Naive thymus-derived CD4-positive, alpha-beta T cell (primary cell): ENCODE measurements around the gene DIAPH1. TPM values are rescaled to one million over a fixed set of nuclear protein-coding genes. Genes with fewer than 3 reads are reported as not detected.

Source experiments
- ATAC-seq: fragments of 150-1000 bp; cut with Tn5 transposase; 2 replicates; pipeline ENCODE4 v1.10.0; 2021; ENCODE audit warnings: mild to moderate bottlenecking, moderate library complexity
- CTCF ChIA-PET: fragments of 350-600 bp; sonication (Branson Sonifier 250); formaldehyde crosslinking; loops from one replicate; lab custom pipeline; 2021; ENCODE audit warnings: antibody characterized with exemption; lab: Charles Lee
- POLR2A ChIA-PET: fragments of 350-600 bp; sonication (Branson Sonifier 250); formaldehyde crosslinking; loops from one replicate; lab custom pipeline; 2021; ENCODE audit warnings: antibody characterized with exemption, inconsistent platforms; lab: Charles Lee
- DNase-seq, 9 donors: peaks; one replicate each; pipeline versions ENCODE4 v3.0.0 to v3.0.0-alpha.2; 2020 to 2022; ENCODE audit warnings: mixed read lengths in 1 of 9
- H3K27ac ChIP-seq: one replicate; pipeline ENCODE4 v1.7.0; 2013; ENCODE audit warnings: mild to moderate bottlenecking, low read depth, low read length, moderate library complexity
- H3K27me3 ChIP-seq, 2 donors: one replicate each; pipeline ENCODE4 v1.7.0; 2013; ENCODE audit warnings: low read length in 2 of 2, mild to moderate bottlenecking in 2 of 2, moderate library complexity in 2 of 2; ENCODE audit not compliant: control insufficient read depth in 2 of 2, insufficient read depth in 2 of 2
- H3K36me3 ChIP-seq, 3 experiments: 1 replicate in 2 of 3; 2 replicates in 1 of 3; pipeline ENCODE4 v1.7.0; 2013; ENCODE audit warnings: low read length in 3 of 3, mild to moderate bottlenecking in 3 of 3, moderate library complexity in 1 of 3; ENCODE audit not compliant: insufficient read depth in 3 of 3, control insufficient read depth in 2 of 3
- H3K4me1 ChIP-seq, 2 donors: one replicate each; pipeline ENCODE4 v1.7.0; 2013; ENCODE audit warnings: low read length in 2 of 2, mild to moderate bottlenecking in 2 of 2, moderate library complexity in 1 of 2; ENCODE audit not compliant: control insufficient read depth in 2 of 2, insufficient read depth in 2 of 2
- H3K4me3 ChIP-seq: 2 replicates; pipeline ENCODE4 v1.7.0; 2013; ENCODE audit warnings: mild to moderate bottlenecking, low read length
- H3K9me3 ChIP-seq, 3 experiments: 1 replicate in 2 of 3; 2 replicates in 1 of 3; pipeline ENCODE4 v1.7.0; 2013; ENCODE audit warnings: low read length in 3 of 3; ENCODE audit not compliant: control insufficient read depth in 2 of 3
- H3K27ac Mint-ChIP-seq, 9 donors: one replicate each; pipeline ENCODE4 v1.8.0; 2020 to 2022; ENCODE audit warnings: mixed read lengths in 9 of 9, mild to moderate bottlenecking in 8 of 9, moderate library complexity in 5 of 9, inconsistent platforms in 2 of 9
- H3K27me3 Mint-ChIP-seq, 5 donors: one replicate each; pipeline ENCODE4 v1.8.0; 2021 to 2022; ENCODE audit warnings: mixed read lengths in 5 of 5, mild to moderate bottlenecking in 1 of 5
- H3K36me3 Mint-ChIP-seq, 5 donors: one replicate each; pipeline ENCODE4 v1.8.0; 2020 to 2022; ENCODE audit warnings: mixed read lengths in 5 of 5, mild to moderate bottlenecking in 3 of 5, inconsistent platforms in 1 of 5
- H3K4me1 Mint-ChIP-seq, 7 donors: one replicate each; pipeline ENCODE4 v1.8.0; 2020 to 2022; ENCODE audit warnings: mixed read lengths in 7 of 7, mild to moderate bottlenecking in 3 of 7, inconsistent platforms in 1 of 7
- H3K4me3 Mint-ChIP-seq, 10 donors: one replicate each; pipeline ENCODE4 v1.8.0; 2020 to 2022; ENCODE audit warnings: mild to moderate bottlenecking in 10 of 10, mixed read lengths in 10 of 10, moderate library complexity in 6 of 10, inconsistent platforms in 2 of 10
- H3K9me3 Mint-ChIP-seq, 11 donors: one replicate each; pipeline ENCODE4 v1.8.0; 2020 to 2022; ENCODE audit warnings: mixed read lengths in 11 of 11, mild to moderate bottlenecking in 4 of 11, inconsistent platforms in 1 of 11, moderate library complexity in 1 of 11
- intact Hi-C, 2 donors: fragments of 100-400 bp; cut with micrococcal nuclease; formaldehyde crosslinking; loops; one replicate each; pipeline ENCODE4 v1.15.1; 2023
- polyA plus RNA-seq, 2 donors: library from polyadenylated mRNA; unstranded; fragments of 300-500 nt; fragmentation: Illumina TruSeq; gene quantifications; one replicate each; pipeline ENCODE4 v1.2.3, GENCODE V29; 2021
- total RNA-seq, 6 experiments: library from RNA in 5 of 6; stranded (reverse) in 5 of 6; gene quantifications; 1 replicate in 5 of 6; 2 replicates in 1 of 6; pipeline ENCODE4 v1.2.3 and lab custom pipeline; 2021 to 2026

The DIAPH1 gene
- total and polyA plus RNA-seq, 7 experiments from 2014 or later, result 89.7 to 278 (median 172) TPM

DNA sequence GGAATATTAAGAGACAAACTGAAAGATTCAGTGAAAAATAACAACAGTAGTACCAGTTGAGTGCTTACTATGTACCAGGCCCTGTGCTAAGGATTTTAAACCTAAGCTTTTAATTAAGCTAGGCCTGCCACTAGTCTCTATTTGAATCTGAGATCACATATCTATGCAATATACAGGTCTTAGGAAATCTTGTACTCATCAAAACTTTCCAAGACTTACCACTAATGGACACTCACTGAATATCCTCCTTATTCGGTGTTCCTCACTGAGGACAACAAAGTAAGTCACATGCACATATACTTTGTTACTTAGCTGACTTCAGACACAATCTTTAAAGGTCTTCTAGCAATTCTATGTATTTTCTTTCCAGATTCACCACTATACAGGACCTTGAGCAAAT is 32.6 kb downstream of the DIAPH1 start:
- H3K27ac Mint-ChIP-seq, result peak overlapping the region in 2 of 9 donors; percentile 30 to 41
- peaks cover 12 to 43% (median 30%) of the 10 kb centered on the region in 5 donors for H3K36me3 Mint-ChIP-seq
- intact Hi-C loops, result loop anchor here (2.0 kb wide), 2 partner anchors 15 to 17 kb away; no protein-coding TSS in a partner anchor
- Histone ChIP-seq H3K9me3 (no peaks in the 10 kb centered on the region), H3K36me3 (peaks cover 34 to 66% (median 46%) of the 10 kb centered on the region in 3 experiments), H3K4me1 (no peaks in the 10 kb centered on the region), H3K27me3 (no peaks in the 10 kb centered on the region), H3K27ac (no peak overlapping the region), H3K4me3 (no peak overlapping the region)
- H3K9me3 Mint-ChIP-seq, result no peaks in the 10 kb centered on the region
- ATAC-seq (no peak), DNase-seq (no peak)
- ChIA-PET POLR2A (no interaction called here), CTCF (no interaction called here)
- no peak overlapping the region for H3K4me3 Mint-ChIP-seq
- peaks cover 21 to 48% (median 40%) of the 10 kb centered on the region in 7 donors for H3K4me1 Mint-ChIP-seq
- no peaks in the 10 kb centered on the region for H3K27me3 Mint-ChIP-seq

GRCh38 chr5:141585594-141585993 is 33.2 kb downstream of the DIAPH1 start:
- H3K4me3 Mint-ChIP-seq, result no peak overlapping the region
- Histone ChIP-seq H3K4me1 (no peaks in the 10 kb centered on the region), H3K4me3 (no peak overlapping the region), H3K27ac (no peak overlapping the region), H3K9me3 (no peaks in the 10 kb centered on the region), H3K36me3 (peaks cover 37 to 72% (median 53%) of the 10 kb centered on the region in 3 experiments), H3K27me3 (no peaks in the 10 kb centered on the region)
- intact Hi-C loops, result no loop called here
- no peaks in the 10 kb centered on the region for H3K27me3 Mint-ChIP-seq
- DNase-seq (no peak), ATAC-seq (no peak)
- H3K4me1 Mint-ChIP-seq, result peaks cover 16 to 41% (median 33%) of the 10 kb centered on the region in 7 donors
- H3K36me3 Mint-ChIP-seq, result peaks cover 14 to 48% (median 33%) of the 10 kb centered on the region in 5 donors
- ChIA-PET CTCF (interaction anchor here (1.0 to 1.2 kb wide), 2 partner anchors 22 to 28 kb away, joined by 3 read pairs; no protein-coding TSS in a partner anchor), POLR2A (no interaction called here)
- peak overlapping the region in 2 of 9 donors; percentile 4 to 30 for H3K27ac Mint-ChIP-seq
- no peaks in the 10 kb centered on the region for H3K9me3 Mint-ChIP-seq

- Mint-ChIP-seq H3K9me3 (no peaks in the 10 kb centered on the region), H3K27ac (peak overlapping the region in 1 of 9 donors; percentile 43), H3K4me3 (no peak overlapping the region), H3K4me1 (peaks cover 0 to 14% (median 4%) of the 10 kb centered on the region in 7 donors), H3K27me3 (no peaks in the 10 kb centered on the region), H3K36me3 (peaks cover 31 to 58% (median 40%) of the 10 kb centered on the region in 5 donors)
- no peak for DNase-seq
- no peaks in the 10 kb centered on the region for H3K4me1 ChIP-seq
- intact Hi-C loops, result no loop called here
- H3K27me3 ChIP-seq, result no peaks in the 10 kb centered on the region
- ChIA-PET POLR2A (interaction anchor here (1.4 kb wide), 1 partner anchor 46 kb away, joined by 3 read pairs; no protein-coding TSS in a partner anchor), CTCF (no interaction called here)
- H3K9me3 ChIP-seq, result no peaks in the 10 kb centered on the region
- no peak overlapping the region for H3K27ac ChIP-seq
- ATAC-seq, result no peak
- H3K36me3 ChIP-seq, result peaks cover 46 to 94% (median 53%) of the 10 kb centered on the region in 3 experiments
- H3K4me3 ChIP-seq, result no peak overlapping the region
Measured at GRCh38 chr5:141574122-141574510, 44.7 kb downstream of the DIAPH1 start.

GRCh38 chr5:141573489-141574121 is 45.2 kb downstream of the DIAPH1 start:
- Mint-ChIP-seq H3K36me3 (peaks cover 28 to 55% (median 35%) of the 10 kb centered on the region in 5 donors), H3K9me3 (no peaks in the 10 kb centered on the region), H3K4me3 (no peak overlapping the region), H3K27me3 (no peaks in the 10 kb centered on the region), H3K4me1 (peaks cover 0 to 14% (median 4%) of the 10 kb centered on the region in 7 donors), H3K27ac (peak overlapping the region in 1 of 9 donors; percentile 43)
- Histone ChIP-seq H3K36me3 (peaks cover 41 to 94% (median 49%) of the 10 kb centered on the region in 3 experiments), H3K9me3 (no peaks in the 10 kb centered on the region), H3K27ac (no peak overlapping the region), H3K27me3 (no peaks in the 10 kb centered on the region), H3K4me1 (no peaks in the 10 kb centered on the region), H3K4me3 (no peak overlapping the region)
- ChIA-PET POLR2A (no interaction called here), CTCF (no interaction called here)
- ATAC-seq (no peak), DNase-seq (no peak)
- intact Hi-C loops, result no loop called here

- no peaks in the 10 kb centered on the region for H3K9me3 Mint-ChIP-seq
- H3K36me3 Mint-ChIP-seq, result peaks cover 15 to 50% (median 26%) of the 10 kb centered on the region in 5 donors
- ChIA-PET CTCF (interaction anchor here (0.6 kb wide), 1 partner anchor 1462 kb away, joined by 3 read pairs; no protein-coding TSS in a partner anchor), POLR2A (no interaction called here)
- DNase-seq, result no peak
- H3K36me3 ChIP-seq, result peaks cover 20 to 84% (median 23%) of the 10 kb centered on the region in 3 experiments
- ATAC-seq, result peak; percentile 64
- no peak overlapping the region for H3K27ac ChIP-seq
- H3K27me3 Mint-ChIP-seq, result no peaks in the 10 kb centered on the region
- no peak overlapping the region for H3K4me3 ChIP-seq
- H3K4me1 Mint-ChIP-seq, result peaks cover 7 to 20% (median 13%) of the 10 kb centered on the region in 7 donors
- H3K27me3 ChIP-seq, result no peaks in the 10 kb centered on the region
- no peaks in the 10 kb centered on the region for H3K9me3 ChIP-seq
- peak overlapping the region in 7 of 9 donors; percentile 0 to 55 (median 18) for H3K27ac Mint-ChIP-seq
- no peaks in the 10 kb centered on the region for H3K4me1 ChIP-seq
- no peak overlapping the region for H3K4me3 Mint-ChIP-seq
- intact Hi-C loops, result loop anchor here in 1 of 2 donors (2.0 kb wide), 1 partner anchor 16 kb away; no protein-coding TSS in a partner anchor
Measured at GRCh38 chr5:141570655-141571054, 48.1 kb downstream of the DIAPH1 start.

DNA sequence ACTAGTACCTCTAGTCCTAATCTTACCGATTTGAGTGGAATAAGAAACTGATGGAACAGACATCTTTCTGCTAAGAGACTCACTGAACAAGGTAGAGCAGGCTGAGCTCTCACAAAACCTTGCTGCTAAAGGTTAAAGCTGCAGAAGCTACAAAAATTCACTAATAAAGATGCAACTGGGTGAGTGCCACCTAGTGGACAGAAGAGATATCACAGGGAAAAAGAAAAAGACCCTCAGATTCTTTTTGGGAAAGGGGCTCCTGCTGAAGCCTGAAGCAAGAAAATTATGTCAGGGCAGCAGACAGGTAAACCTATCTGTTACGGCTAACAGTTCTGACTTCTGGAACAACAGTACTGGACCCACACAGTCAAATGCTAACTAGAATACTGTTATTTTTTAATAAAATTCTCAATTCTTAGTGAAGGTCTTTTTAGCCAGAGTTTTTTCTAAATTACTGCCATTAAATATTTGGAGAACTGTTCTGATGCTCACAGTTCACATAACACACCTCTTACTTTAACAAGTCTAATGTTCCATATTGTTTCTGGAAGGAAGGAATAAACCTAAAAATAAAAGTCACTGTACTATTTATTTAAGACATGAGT is 51.2 kb downstream of the DIAPH1 start:
- POLR2A ChIA-PET, result interaction anchor here (1.0 kb wide), 1 partner anchor 17 kb away, joined by 3 read pairs; no protein-coding TSS in a partner anchor
- Histone ChIP-seq H3K27ac (peak overlapping the region; percentile 4), H3K9me3 (no peaks in the 10 kb centered on the region), H3K27me3 (no peaks in the 10 kb centered on the region), H3K4me1 (peaks cover 0 to 8% of the 10 kb centered on the region in 2 donors), H3K4me3 (no peak overlapping the region), H3K36me3 (peaks cover 11 to 74% (median 30%) of the 10 kb centered on the region in 3 experiments)
- ATAC-seq, result no peak
- intact Hi-C loops, result loop anchor here (1.0 to 10.0 kb wide), 3 partner anchors 19 to 863 kb away; partner anchors contain the start of gene ZMAT2 (in 1 of the 2)
- H3K36me3 Mint-ChIP-seq, result peaks cover 16 to 56% (median 37%) of the 10 kb centered on the region in 5 donors
- H3K4me1 Mint-ChIP-seq, result peaks cover 10 to 44% (median 31%) of the 10 kb centered on the region in 7 donors
- H3K9me3 Mint-ChIP-seq, result no peaks in the 10 kb centered on the region
- H3K4me3 Mint-ChIP-seq, result no peak overlapping the region
- H3K27me3 Mint-ChIP-seq, result no peaks in the 10 kb centered on the region
- H3K27ac Mint-ChIP-seq, result peak overlapping the region in 3 of 9 donors; percentile 28 to 43 (median 41)
- peak in 5 of 9 donors; percentile 14 to 25 (median 20) for DNase-seq
- CTCF ChIA-PET, result interaction anchor here (0.5 to 2.0 kb wide), 18 partner anchors 8 to 920 kb away, joined by 3 to 13 read pairs (median 4); partner anchors contain the start of genes IK, NDUFA2, PCDHGA1 and PCDHGA10
